ENCODE measurements around the gene ABCB9.

DNA sequence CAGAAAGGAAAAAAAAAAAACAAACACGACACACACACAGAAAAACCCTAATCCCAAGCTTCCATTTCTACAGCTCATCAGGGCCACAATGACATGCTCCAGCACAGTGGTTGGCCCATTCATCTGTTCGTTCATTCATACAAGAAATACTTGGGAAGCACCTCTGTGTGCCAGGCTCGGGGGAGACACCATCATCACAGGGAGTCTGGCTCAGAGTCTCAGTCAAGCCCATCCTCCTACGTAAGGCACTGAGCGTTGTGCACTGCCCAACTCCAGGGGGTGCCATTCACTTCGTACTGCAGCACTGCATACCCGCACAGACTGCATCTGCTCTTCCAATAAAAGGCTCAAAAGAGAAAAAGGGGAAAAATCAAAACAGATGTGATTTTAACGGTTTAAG is 85.6 kb downstream of the ABCB9 start:
- no peak for TF ChIP-seq PPARA (CRISPR knock-in tag; IDR thresholded peaks at IDR 0.05; ENCODE audit: borderline replicate concordance)
- TF ChIP-seq, protein P1, sequence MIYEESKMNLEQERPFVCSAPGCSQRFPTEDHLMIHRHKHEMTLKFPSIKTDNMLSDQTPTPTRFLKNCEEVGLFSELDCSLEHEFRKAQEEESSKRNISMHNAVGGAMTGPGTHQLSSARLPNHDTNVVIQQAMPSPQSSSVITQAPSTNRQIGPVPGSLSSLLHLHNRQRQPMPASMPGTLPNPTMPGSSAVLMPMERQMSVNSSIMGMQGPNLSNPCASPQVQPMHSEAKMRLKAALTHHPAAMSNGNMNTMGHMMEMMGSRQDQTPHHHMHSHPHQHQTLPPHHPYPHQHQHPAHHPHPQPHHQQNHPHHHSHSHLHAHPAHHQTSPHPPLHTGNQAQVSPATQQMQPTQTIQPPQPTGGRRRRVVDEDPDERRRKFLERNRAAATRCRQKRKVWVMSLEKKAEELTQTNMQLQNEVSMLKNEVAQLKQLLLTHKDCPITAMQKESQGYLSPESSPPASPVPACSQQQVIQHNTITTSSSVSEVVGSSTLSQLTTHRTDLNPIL (CRISPR knock-in tag; IDR thresholded peaks at IDR 0.05; ENCODE audit: low read depth): no peak
- TF ChIP-seq SNAI2 (CRISPR knock-in tag; IDR thresholded peaks at IDR 0.05): no peak
- TF ChIP-seq, protein P2, sequence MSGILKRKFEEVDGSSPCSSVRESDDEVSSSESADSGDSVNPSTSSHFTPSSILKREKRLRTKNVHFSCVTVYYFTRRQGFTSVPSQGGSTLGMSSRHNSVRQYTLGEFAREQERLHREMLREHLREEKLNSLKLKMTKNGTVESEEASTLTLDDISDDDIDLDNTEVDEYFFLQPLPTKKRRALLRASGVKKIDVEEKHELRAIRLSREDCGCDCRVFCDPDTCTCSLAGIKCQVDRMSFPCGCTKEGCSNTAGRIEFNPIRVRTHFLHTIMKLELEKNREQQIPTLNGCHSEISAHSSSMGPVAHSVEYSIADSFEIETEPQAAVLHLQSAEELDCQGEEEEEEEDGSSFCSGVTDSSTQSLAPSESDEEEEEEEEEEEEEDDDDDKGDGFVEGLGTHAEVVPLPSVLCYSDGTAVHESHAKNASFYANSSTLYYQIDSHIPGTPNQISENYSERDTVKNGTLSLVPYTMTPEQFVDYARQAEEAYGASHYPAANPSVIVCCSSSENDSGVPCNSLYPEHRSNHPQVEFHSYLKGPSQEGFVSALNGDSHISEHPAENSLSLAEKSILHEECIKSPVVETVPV (CRISPR knock-in tag; IDR thresholded peaks at IDR 0.05): no peak
- TF ChIP-seq ZC3H10 (CRISPR knock-in tag; IDR thresholded peaks at IDR 0.05): no peak
- TF ChIP-seq, protein P3, sequence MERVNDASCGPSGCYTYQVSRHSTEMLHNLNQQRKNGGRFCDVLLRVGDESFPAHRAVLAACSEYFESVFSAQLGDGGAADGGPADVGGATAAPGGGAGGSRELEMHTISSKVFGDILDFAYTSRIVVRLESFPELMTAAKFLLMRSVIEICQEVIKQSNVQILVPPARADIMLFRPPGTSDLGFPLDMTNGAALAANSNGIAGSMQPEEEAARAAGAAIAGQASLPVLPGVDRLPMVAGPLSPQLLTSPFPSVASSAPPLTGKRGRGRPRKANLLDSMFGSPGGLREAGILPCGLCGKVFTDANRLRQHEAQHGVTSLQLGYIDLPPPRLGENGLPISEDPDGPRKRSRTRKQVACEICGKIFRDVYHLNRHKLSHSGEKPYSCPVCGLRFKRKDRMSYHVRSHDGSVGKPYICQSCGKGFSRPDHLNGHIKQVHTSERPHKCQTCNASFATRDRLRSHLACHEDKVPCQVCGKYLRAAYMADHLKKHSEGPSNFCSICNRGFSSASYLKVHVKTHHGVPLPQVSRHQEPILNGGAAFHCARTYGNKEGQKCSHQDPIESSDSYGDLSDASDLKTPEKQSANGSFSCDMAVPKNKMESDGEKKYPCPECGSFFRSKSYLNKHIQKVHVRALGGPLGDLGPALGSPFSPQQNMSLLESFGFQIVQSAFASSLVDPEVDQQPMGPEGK (CRISPR knock-in tag; IDR thresholded peaks at IDR 0.05; ENCODE audit: borderline replicate concordance): no peak
- TF ChIP-seq, protein P4, sequence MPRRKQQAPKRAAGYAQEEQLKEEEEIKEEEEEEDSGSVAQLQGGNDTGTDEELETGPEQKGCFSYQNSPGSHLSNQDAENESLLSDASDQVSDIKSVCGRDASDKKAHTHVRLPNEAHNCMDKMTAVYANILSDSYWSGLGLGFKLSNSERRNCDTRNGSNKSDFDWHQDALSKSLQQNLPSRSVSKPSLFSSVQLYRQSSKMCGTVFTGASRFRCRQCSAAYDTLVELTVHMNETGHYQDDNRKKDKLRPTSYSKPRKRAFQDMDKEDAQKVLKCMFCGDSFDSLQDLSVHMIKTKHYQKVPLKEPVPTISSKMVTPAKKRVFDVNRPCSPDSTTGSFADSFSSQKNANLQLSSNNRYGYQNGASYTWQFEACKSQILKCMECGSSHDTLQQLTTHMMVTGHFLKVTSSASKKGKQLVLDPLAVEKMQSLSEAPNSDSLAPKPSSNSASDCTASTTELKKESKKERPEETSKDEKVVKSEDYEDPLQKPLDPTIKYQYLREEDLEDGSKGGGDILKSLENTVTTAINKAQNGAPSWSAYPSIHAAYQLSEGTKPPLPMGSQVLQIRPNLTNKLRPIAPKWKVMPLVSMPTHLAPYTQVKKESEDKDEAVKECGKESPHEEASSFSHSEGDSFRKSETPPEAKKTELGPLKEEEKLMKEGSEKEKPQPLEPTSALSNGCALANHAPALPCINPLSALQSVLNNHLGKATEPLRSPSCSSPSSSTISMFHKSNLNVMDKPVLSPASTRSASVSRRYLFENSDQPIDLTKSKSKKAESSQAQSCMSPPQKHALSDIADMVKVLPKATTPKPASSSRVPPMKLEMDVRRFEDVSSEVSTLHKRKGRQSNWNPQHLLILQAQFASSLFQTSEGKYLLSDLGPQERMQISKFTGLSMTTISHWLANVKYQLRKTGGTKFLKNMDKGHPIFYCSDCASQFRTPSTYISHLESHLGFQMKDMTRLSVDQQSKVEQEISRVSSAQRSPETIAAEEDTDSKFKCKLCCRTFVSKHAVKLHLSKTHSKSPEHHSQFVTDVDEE (CRISPR knock-in tag; IDR thresholded peaks at IDR 0.05): no peak
- TF ChIP-seq RARB (CRISPR knock-in tag; IDR thresholded peaks at IDR 0.05): no peak
- TF ChIP-seq BACH2 (CRISPR knock-in tag; IDR thresholded peaks at IDR 0.05; ENCODE audit: borderline replicate concordance): no peak
- TF ChIP-seq ZNF70 (CRISPR knock-in tag; IDR thresholded peaks at IDR 0.05): no peak
- TF ChIP-seq, protein P5, sequence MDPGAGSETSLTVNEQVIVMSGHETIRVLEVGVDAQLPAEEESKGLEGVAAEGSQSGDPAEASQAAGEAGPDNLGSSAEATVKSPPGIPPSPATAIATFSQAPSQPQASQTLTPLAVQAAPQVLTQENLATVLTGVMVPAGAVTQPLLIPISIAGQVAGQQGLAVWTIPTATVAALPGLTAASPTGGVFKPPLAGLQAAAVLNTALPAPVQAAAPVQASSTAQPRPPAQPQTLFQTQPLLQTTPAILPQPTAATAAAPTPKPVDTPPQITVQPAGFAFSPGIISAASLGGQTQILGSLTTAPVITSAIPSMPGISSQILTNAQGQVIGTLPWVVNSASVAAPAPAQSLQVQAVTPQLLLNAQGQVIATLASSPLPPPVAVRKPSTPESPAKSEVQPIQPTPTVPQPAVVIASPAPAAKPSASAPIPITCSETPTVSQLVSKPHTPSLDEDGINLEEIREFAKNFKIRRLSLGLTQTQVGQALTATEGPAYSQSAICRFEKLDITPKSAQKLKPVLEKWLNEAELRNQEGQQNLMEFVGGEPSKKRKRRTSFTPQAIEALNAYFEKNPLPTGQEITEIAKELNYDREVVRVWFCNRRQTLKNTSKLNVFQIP (CRISPR knock-in tag; IDR thresholded peaks at IDR 0.05; ENCODE audit: borderline replicate concordance, low read depth): no peak

All from SK-N-SH treated with all-trans-retinoic acid at 6 μM for 48 hours (cell line).